22Rv1 (cell line): ENCODE data around the gene PLCB4.

Experiments used
- ZFX ChIP-seq: fragments of 450-650 bp; IDR thresholded peaks from 2 replicates; pipeline ENCODE4 v1.6.1; 2017; ENCODE audit warnings: antibody characterized with exemption, borderline replicate concordance
- TF ChIP-seq, protein P1 (sequence below): fragments of 450-650 bp; IDR thresholded peaks from 2 replicates; pipeline ENCODE4 v1.5.1; 2017; ENCODE audit warnings: mild to moderate bottlenecking

DNA sequence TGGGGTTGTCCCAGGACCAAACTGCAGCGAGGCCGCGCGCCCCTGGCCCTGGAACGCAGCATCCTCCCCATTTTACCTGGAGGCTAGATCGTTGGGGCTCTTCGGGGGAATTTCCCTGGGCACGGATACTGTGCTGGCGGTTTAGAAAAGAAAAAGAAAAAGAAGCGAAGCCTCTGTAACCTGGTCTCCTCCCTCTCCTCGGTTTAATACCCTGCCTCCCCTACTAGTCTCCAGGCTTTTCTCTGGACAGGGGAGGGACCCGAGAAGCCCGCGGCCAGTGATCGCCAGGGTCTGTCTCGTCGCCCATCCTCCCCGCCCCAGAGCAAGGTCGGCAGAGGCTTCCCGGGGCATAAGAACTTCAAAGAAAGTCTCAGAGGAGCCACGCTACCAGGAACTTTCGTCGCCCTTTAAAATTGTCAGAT lies 439.4 kb downstream of the PLCB4 start:
- TF ChIP-seq, protein P1, sequence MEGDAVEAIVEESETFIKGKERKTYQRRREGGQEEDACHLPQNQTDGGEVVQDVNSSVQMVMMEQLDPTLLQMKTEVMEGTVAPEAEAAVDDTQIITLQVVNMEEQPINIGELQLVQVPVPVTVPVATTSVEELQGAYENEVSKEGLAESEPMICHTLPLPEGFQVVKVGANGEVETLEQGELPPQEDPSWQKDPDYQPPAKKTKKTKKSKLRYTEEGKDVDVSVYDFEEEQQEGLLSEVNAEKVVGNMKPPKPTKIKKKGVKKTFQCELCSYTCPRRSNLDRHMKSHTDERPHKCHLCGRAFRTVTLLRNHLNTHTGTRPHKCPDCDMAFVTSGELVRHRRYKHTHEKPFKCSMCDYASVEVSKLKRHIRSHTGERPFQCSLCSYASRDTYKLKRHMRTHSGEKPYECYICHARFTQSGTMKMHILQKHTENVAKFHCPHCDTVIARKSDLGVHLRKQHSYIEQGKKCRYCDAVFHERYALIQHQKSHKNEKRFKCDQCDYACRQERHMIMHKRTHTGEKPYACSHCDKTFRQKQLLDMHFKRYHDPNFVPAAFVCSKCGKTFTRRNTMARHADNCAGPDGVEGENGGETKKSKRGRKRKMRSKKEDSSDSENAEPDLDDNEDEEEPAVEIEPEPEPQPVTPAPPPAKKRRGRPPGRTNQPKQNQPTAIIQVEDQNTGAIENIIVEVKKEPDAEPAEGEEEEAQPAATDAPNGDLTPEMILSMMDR = no peak
- TF ChIP-seq ZFX = no peak
